GM23248 (cell line): Measurements from ENCODE around the gene LYVE1.

Experiments
- EZH2 ChIP-seq: fragments of 200-600 bp; sonication (generic); IDR thresholded peaks from 2 replicates; pipeline ENCODE4 v1.6.1; 2018; ENCODE audit warnings: antibody characterized with exemption, mild to moderate bottlenecking; ENCODE audit not compliant: insufficient read depth, poor library complexity, severe bottlenecking
- EZH2phosphoT487 ChIP-seq: fragments of 200-600 bp; sonication (generic); IDR thresholded peaks from 2 replicates; pipeline ENCODE4 v1.6.1; 2018; ENCODE audit warnings: antibody characterized with exemption, moderate library complexity, mild to moderate bottlenecking, low read depth; ENCODE audit not compliant: insufficient read depth

- TF ChIP-seq EZH2 (no peak), EZH2phosphoT487 (no peak)
Observed at GRCh38 chr11:10591741-10592140, 23.3 kb upstream of the LYVE1 start.
